ENCODE results near the gene GALNT18.

Gene GALNT18

DNA sequence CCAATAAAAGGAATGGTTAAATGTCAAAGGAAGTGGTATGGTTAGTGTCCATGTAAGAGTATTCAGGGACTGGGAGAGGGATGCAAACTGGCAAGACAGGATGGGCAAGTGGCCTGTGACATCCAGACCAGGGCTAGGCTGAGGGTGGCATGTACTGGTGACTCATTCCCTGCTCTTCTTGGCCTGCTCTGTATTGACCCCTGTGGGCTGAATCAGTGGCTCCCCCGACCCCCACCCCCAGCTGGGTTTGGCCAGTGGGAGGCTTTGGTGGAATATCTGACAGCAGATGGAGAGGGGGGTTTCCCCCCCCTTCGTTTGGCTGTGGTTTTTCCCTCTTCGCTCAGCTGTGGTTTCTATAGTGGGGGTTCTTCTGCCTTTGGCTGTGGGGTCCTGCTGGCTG, 356.5 kb downstream of the GALNT18 start:
- Histone ChIP-seq H3K36me3 (ENCODE audit: control insufficient read depth in 2 of 2, insufficient read depth in 2 of 2, low read length in 2 of 2) (no peaks in the 10 kb centered on the region), H3K4me3 (ENCODE audit: low read length in 2 of 2) (no peak overlapping the region), H3K27me3 (ENCODE audit: control insufficient read depth in 2 of 2, insufficient read depth in 2 of 2, low read length in 2 of 2) (peaks cover 0 to 2% of the 10 kb centered on the region in 2 donors), H3K9ac (ENCODE audit: low read depth in 1 of 2, low read length in 2 of 2) (no peak overlapping the region), H3K4me1 (ENCODE audit: control insufficient read depth in 2 of 2, insufficient read depth in 2 of 2, low read length in 2 of 2) (no peaks in the 10 kb centered on the region), H3K9me3 (ENCODE audit: control insufficient read depth in 2 of 2, low read length in 2 of 2) (no peaks in the 10 kb centered on the region), H3K27ac (ENCODE audit: low read depth in 2 of 2, low read length in 2 of 2) (no peak overlapping the region)

DNA sequence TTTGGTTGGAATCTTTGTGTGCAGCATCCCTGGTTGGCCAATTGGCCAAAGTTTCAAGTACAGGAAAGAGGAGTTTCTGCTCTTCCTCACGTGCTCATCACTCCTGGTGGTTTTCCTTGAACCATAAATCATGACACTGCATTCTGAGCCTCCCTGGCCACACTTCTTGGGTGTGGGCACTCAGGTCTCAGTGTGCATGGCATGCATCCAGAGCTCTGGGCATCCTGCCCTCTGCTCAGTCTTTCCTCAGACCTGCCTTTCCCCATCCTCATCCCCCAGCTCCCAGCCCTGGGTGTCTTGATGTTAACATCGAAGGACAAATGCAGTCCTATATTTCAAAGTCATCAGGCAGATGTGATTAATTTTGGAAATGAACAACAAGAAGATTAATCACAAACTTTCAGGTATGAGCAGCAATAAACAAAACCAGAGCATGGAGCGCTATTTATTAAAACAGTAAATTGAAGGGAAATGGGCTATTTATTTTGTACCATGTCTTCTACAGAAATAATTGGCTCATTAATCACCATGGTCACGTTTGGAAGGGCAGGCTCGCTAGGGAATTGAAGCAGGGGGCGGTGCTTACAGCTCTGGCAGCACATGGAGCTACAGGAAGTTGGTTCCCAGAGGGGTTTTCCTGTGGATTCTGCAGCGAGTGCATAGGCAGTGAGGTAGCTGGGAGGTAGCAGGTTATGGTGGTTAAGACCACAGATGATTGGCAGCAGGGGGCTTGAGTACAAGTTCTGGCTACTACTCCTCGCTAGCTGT, 358.4 kb downstream of the GALNT18 start:
- no peaks in the 10 kb centered on the region for H3K9me3 ChIP-seq (ENCODE audit: control insufficient read depth in 2 of 2, low read length in 2 of 2)
- H3K4me1 ChIP-seq (ENCODE audit: control insufficient read depth in 2 of 2, insufficient read depth in 2 of 2, low read length in 2 of 2) = no peaks in the 10 kb centered on the region
- peaks cover 0 to 2% of the 10 kb centered on the region in 2 donors for H3K27me3 ChIP-seq (ENCODE audit: control insufficient read depth in 2 of 2, insufficient read depth in 2 of 2, low read length in 2 of 2)
- H3K36me3 ChIP-seq (ENCODE audit: control insufficient read depth in 2 of 2, insufficient read depth in 2 of 2, low read length in 2 of 2) = no peaks in the 10 kb centered on the region
- H3K27ac ChIP-seq (ENCODE audit: low read depth in 2 of 2, low read length in 2 of 2) = no peak overlapping the region
- no peak overlapping the region for H3K9ac ChIP-seq (ENCODE audit: low read depth in 1 of 2, low read length in 2 of 2)
- no peak overlapping the region for H3K4me3 ChIP-seq (ENCODE audit: low read length in 2 of 2)

DNA sequence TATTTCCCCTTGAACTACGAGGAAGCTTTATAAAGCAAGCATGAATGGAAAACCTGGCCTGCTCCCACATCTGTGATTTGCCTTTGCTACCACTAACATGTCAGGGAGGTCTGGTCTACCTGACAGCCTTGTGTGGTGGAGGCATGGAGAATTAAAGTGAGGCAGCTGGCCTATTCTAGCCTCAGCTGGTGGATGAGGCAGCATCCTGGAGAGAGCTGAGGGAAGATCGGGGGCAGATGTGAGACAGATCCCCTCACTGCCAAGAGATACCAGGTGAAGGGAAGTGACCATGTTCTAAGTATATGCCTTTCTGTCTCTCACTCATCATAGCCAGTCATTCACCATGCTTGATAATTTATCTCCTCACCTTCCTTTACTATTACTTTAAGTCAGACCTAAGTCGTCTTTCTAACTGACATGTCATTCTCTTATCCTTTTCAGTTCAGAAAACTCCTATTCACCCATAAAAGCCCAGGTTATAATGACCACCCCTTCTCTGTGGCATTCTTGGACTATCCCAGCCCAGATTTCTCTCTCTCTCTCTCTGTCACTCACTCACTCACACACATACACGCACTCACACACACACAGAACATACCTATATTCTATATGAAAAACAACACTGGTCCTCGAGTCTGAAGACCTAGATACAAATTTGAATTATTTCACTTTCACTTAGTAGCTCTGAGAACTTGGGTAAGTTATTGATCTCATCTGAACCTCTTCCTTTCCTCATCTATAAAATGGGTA, 359.5 kb downstream of the GALNT18 start:
- Histone ChIP-seq H3K4me3 (ENCODE audit: low read length in 2 of 2) (no peak overlapping the region), H3K27me3 (ENCODE audit: control insufficient read depth in 2 of 2, insufficient read depth in 2 of 2, low read length in 2 of 2) (peaks cover 0 to 2% of the 10 kb centered on the region in 2 donors), H3K27ac (ENCODE audit: low read depth in 2 of 2, low read length in 2 of 2) (no peak overlapping the region), H3K9me3 (ENCODE audit: control insufficient read depth in 2 of 2, low read length in 2 of 2) (no peaks in the 10 kb centered on the region), H3K9ac (ENCODE audit: low read depth in 1 of 2, low read length in 2 of 2) (no peak overlapping the region), H3K4me1 (ENCODE audit: control insufficient read depth in 2 of 2, insufficient read depth in 2 of 2, low read length in 2 of 2) (no peaks in the 10 kb centered on the region), H3K36me3 (ENCODE audit: control insufficient read depth in 2 of 2, insufficient read depth in 2 of 2, low read length in 2 of 2) (no peaks in the 10 kb centered on the region)

DNA sequence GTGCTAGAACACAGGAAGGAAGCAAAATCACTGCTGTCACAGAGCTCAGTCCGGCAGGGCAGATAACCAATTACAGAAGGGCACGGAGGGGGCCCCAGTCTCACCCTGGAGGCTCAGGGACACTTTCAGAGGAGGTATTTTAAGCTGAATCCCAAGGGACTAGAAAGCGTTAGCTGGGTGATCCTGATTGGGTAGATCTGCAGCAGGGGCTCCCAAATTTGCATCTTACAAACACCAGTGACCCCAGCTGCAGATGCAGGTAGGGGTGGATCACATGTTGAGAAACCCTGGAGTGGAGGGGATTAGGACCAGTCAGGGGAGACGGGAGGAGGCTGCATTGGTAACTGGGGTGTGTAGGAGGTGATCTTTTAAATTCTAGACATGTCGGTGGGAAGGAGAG, 360.2 kb downstream of the GALNT18 start:
- no peaks in the 10 kb centered on the region for H3K36me3 ChIP-seq (ENCODE audit: control insufficient read depth in 2 of 2, insufficient read depth in 2 of 2, low read length in 2 of 2)
- no peaks in the 10 kb centered on the region for H3K4me1 ChIP-seq (ENCODE audit: control insufficient read depth in 2 of 2, insufficient read depth in 2 of 2, low read length in 2 of 2)
- no peak overlapping the region for H3K9ac ChIP-seq (ENCODE audit: low read depth in 1 of 2, low read length in 2 of 2)
- H3K27ac ChIP-seq (ENCODE audit: low read depth in 2 of 2, low read length in 2 of 2) = no peak overlapping the region
- H3K27me3 ChIP-seq (ENCODE audit: control insufficient read depth in 2 of 2, insufficient read depth in 2 of 2, low read length in 2 of 2) = peaks cover 0 to under 1% of the 10 kb centered on the region in 2 donors
- no peak overlapping the region for H3K4me3 ChIP-seq (ENCODE audit: low read length in 2 of 2)
- no peaks in the 10 kb centered on the region for H3K9me3 ChIP-seq (ENCODE audit: control insufficient read depth in 2 of 2, low read length in 2 of 2)

DNA sequence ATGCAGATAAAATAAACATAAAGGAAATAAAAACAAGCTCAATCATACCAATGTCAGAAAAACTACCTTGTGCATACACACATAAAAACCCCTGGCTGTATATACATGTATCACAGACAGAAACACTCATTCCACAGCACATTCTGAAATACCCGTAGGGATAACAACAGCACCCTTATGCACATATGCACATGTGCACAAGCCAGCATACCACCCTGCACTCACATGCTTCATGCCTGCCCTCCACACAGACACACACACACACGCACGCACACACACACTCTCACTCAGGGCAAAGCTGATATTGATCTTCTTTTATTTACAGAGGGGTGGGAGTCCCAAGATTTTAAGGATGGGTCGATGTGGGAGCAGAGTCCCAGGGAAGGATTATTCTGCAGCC, 360.9 kb downstream of the GALNT18 start:
- Histone ChIP-seq H3K4me1 (ENCODE audit: control insufficient read depth in 2 of 2, insufficient read depth in 2 of 2, low read length in 2 of 2) (no peaks in the 10 kb centered on the region), H3K9me3 (ENCODE audit: control insufficient read depth in 2 of 2, low read length in 2 of 2) (no peaks in the 10 kb centered on the region), H3K4me3 (ENCODE audit: low read length in 2 of 2) (no peak overlapping the region), H3K9ac (ENCODE audit: low read depth in 1 of 2, low read length in 2 of 2) (no peak overlapping the region), H3K27me3 (ENCODE audit: control insufficient read depth in 2 of 2, insufficient read depth in 2 of 2, low read length in 2 of 2) (no peaks in the 10 kb centered on the region), H3K36me3 (ENCODE audit: control insufficient read depth in 2 of 2, insufficient read depth in 2 of 2, low read length in 2 of 2) (no peaks in the 10 kb centered on the region), H3K27ac (ENCODE audit: low read depth in 2 of 2, low read length in 2 of 2) (no peak overlapping the region)

DNA sequence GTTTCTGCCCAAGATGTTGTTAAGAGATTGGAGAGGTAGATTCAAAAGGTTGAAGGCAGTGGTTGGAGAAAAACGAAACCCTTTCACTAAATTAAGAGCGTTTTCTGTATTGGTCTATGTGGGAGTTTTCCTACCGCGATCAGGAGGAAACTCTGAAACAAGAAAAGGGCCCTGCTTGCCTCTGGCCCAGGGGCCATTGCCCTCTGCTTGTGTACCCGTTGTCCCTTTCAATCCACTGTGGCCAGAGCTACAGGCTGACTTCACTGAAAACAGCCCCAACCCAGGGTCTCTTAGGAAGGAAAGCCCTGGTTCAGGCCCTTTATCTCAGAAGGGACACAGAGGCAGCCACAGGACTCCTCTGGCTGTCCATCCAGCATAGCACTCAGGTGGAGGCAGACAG, 367.8 kb downstream of the GALNT18 start:
- no peaks in the 10 kb centered on the region for H3K4me1 ChIP-seq (ENCODE audit: control insufficient read depth in 2 of 2, insufficient read depth in 2 of 2, low read length in 2 of 2)
- H3K36me3 ChIP-seq (ENCODE audit: control insufficient read depth in 2 of 2, insufficient read depth in 2 of 2, low read length in 2 of 2) = no peaks in the 10 kb centered on the region
- no peak overlapping the region for H3K27ac ChIP-seq (ENCODE audit: low read depth in 2 of 2, low read length in 2 of 2)
- no peak overlapping the region for H3K9ac ChIP-seq (ENCODE audit: low read depth in 1 of 2, low read length in 2 of 2)
- H3K4me3 ChIP-seq (ENCODE audit: low read length in 2 of 2) = no peak overlapping the region
- H3K9me3 ChIP-seq (ENCODE audit: control insufficient read depth in 2 of 2, low read length in 2 of 2) = no peaks in the 10 kb centered on the region
- no peaks in the 10 kb centered on the region for H3K27me3 ChIP-seq (ENCODE audit: control insufficient read depth in 2 of 2, insufficient read depth in 2 of 2, low read length in 2 of 2)

DNA sequence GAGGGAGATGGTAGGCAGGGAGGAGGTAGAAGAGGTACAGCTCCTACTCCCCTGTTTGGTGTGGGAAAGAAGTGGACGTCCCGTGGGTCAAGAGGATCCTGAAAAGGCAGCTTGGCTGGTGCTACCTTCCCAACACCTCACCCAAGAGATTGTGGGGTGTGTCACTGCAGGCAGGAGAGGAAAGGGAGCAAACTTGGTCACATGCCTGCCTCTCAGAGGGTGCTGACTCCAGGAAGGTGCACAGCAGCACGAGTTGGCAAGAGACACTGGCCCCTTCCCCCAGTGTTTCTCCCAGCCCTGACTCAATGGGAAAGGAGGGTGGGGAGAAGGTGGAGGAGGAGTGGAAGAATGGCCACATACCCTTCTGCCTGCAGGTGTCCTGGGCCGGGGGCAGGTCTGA, 368.3 kb downstream of the GALNT18 start:
- H3K4me1 ChIP-seq (ENCODE audit: control insufficient read depth in 2 of 2, insufficient read depth in 2 of 2, low read length in 2 of 2) = no peaks in the 10 kb centered on the region
- H3K9me3 ChIP-seq (ENCODE audit: control insufficient read depth in 2 of 2, low read length in 2 of 2) = no peaks in the 10 kb centered on the region
- H3K36me3 ChIP-seq (ENCODE audit: control insufficient read depth in 2 of 2, insufficient read depth in 2 of 2, low read length in 2 of 2) = no peaks in the 10 kb centered on the region
- H3K4me3 ChIP-seq (ENCODE audit: low read length in 2 of 2) = no peak overlapping the region
- H3K9ac ChIP-seq (ENCODE audit: low read depth in 1 of 2, low read length in 2 of 2) = no peak overlapping the region
- H3K27ac ChIP-seq (ENCODE audit: low read depth in 2 of 2, low read length in 2 of 2) = no peak overlapping the region
- H3K27me3 ChIP-seq (ENCODE audit: control insufficient read depth in 2 of 2, insufficient read depth in 2 of 2, low read length in 2 of 2) = no peaks in the 10 kb centered on the region

DNA sequence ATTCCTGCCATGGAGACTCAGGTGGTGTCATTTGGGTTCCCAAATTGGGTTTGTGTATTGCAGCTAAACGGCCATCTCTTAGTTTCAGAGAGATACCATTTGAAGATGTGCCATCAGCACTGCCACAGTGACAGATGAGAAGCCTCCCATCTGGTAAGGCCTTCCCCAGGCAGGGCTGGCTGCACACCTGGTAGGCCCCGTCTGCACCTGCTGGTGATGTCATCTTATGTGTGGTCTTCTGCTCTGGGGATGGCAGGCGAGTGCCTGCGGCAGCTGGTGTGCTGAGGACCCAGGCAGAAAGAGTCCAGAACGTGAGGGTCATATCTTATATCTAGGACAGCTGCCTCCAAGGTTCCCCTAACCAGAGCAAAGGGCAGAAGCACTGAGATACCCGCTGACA, 369.4 kb downstream of the GALNT18 start:
- Histone ChIP-seq H3K4me1 (ENCODE audit: control insufficient read depth in 2 of 2, insufficient read depth in 2 of 2, low read length in 2 of 2) (no peaks in the 10 kb centered on the region), H3K9me3 (ENCODE audit: control insufficient read depth in 2 of 2, low read length in 2 of 2) (no peaks in the 10 kb centered on the region), H3K4me3 (ENCODE audit: low read length in 2 of 2) (no peak overlapping the region), H3K27ac (ENCODE audit: low read depth in 2 of 2, low read length in 2 of 2) (no peak overlapping the region), H3K27me3 (ENCODE audit: control insufficient read depth in 2 of 2, insufficient read depth in 2 of 2, low read length in 2 of 2) (no peaks in the 10 kb centered on the region), H3K36me3 (ENCODE audit: control insufficient read depth in 2 of 2, insufficient read depth in 2 of 2, low read length in 2 of 2) (no peaks in the 10 kb centered on the region), H3K9ac (ENCODE audit: low read depth in 1 of 2, low read length in 2 of 2) (no peak overlapping the region)

DNA sequence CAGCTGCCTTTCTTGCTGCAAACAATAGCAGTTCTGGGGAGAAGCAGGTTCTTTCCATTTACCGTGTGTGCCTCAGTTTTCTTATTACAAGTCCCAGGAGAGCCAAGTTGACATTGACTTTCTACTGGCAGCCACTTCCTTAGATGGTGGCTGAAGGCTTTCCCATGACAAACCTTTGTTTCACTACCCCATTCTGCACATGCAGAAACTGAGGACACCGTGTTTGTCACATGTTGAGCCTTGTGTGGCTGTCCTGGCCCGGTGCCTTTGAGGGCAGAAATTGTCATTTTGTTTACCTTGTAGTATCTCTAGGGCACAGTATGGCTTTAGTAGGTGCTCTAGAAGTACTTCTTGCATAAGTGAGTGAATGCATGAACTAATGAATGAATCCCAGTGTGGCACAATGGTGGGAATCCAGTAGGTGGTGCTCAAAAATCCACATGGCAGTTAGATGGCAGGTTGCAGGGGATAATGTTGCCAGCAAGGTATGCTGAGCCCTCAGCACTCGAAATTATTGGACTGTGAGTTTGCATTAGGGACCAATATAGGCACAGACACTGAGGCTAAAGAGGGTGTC, 370.3 kb downstream of the GALNT18 start:
- no peak overlapping the region for H3K27ac ChIP-seq (ENCODE audit: low read depth in 2 of 2, low read length in 2 of 2)
- H3K27me3 ChIP-seq (ENCODE audit: control insufficient read depth in 2 of 2, insufficient read depth in 2 of 2, low read length in 2 of 2) = no peaks in the 10 kb centered on the region
- no peaks in the 10 kb centered on the region for H3K9me3 ChIP-seq (ENCODE audit: control insufficient read depth in 2 of 2, low read length in 2 of 2)
- no peaks in the 10 kb centered on the region for H3K4me1 ChIP-seq (ENCODE audit: control insufficient read depth in 2 of 2, insufficient read depth in 2 of 2, low read length in 2 of 2)
- no peak overlapping the region for H3K4me3 ChIP-seq (ENCODE audit: low read length in 2 of 2)
- no peak overlapping the region for H3K9ac ChIP-seq (ENCODE audit: low read depth in 1 of 2, low read length in 2 of 2)
- H3K36me3 ChIP-seq (ENCODE audit: control insufficient read depth in 2 of 2, insufficient read depth in 2 of 2, low read length in 2 of 2) = no peaks in the 10 kb centered on the region

DNA sequence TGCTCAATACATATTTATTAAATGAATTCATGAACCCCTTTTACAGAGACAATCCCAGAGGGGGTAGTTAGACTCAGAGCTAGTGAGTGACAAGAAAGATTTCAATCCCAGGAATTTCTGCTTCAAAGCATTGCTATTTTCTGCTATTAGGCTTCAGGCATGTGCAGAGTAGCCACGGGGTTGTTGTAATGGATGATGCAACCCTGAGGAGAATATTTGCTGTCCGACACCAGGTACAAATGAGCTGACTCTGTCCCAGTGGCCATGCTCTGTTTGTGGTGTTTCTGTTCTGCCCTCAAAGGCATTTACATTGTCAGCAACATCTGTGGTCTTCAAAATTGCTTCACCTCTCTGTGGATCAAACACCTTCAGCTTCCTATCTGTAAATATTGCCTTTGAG, 371.3 kb downstream of the GALNT18 start:
- H3K36me3 ChIP-seq (ENCODE audit: control insufficient read depth in 2 of 2, insufficient read depth in 2 of 2, low read length in 2 of 2) = no peaks in the 10 kb centered on the region
- no peaks in the 10 kb centered on the region for H3K9me3 ChIP-seq (ENCODE audit: control insufficient read depth in 2 of 2, low read length in 2 of 2)
- H3K4me3 ChIP-seq (ENCODE audit: low read length in 2 of 2) = no peak overlapping the region
- H3K4me1 ChIP-seq (ENCODE audit: control insufficient read depth in 2 of 2, insufficient read depth in 2 of 2, low read length in 2 of 2) = no peaks in the 10 kb centered on the region
- no peak overlapping the region for H3K27ac ChIP-seq (ENCODE audit: low read depth in 2 of 2, low read length in 2 of 2)
- no peaks in the 10 kb centered on the region for H3K27me3 ChIP-seq (ENCODE audit: control insufficient read depth in 2 of 2, insufficient read depth in 2 of 2, low read length in 2 of 2)
- no peak overlapping the region for H3K9ac ChIP-seq (ENCODE audit: low read depth in 1 of 2, low read length in 2 of 2)

Measured in mucosa of rectum (tissue), 2 donors.